Measurements from ENCODE around the gene FRAS1. TPM values are rescaled to one million over a fixed set of nuclear protein-coding genes. Genes with fewer than 3 reads are reported as not detected.

The FRAS1 gene
- total and polyA plus RNA-seq, 2 of the 8 experiments (the other 6 are each of a cell fraction or from before 2014, with no cell fraction given), result 38.5 to 109 TPM

- no peak for FAIRE-seq
- no peak overlapping the region for H3K4me3 ChIP-seq (ENCODE audit: extremely low read depth in 1 of 4, insufficient read depth in 2 of 4, low read depth in 3 of 4, low read length in 4 of 4)
- H3K9me3 ChIP-seq (ENCODE audit: insufficient read depth in 2 of 2, low read depth in 1 of 2, low read length in 1 of 2), result no peaks in the 10 kb centered on the region
- H3K27ac ChIP-seq (ENCODE audit: low read depth, low read length), result no peak overlapping the region
- H3K4me1 ChIP-seq (replicated peaks in 1 of 4; ENCODE audit: control insufficient read depth in 3 of 4, insufficient read depth in 4 of 4, low read length in 3 of 4), result peaks cover 0 to 3% (median 0%) of the 10 kb centered on the region in 4 experiments; a peak in 1 of 7 replicates
- no peak overlapping the region for H4K8ac ChIP-seq (ENCODE audit: extremely low read depth, insufficient read depth, low read length)
- H4K5ac ChIP-seq (ENCODE audit: insufficient read length, low read depth, low read length), result no peak overlapping the region
- no peak overlapping the region for H2BK15ac ChIP-seq (ENCODE audit: low read length)
- H3K79me1 ChIP-seq (ENCODE audit: low read depth, low read length), result no peaks in the 10 kb centered on the region
- no peaks in the 10 kb centered on the region for H3K23me2 ChIP-seq (ENCODE audit: low read depth, low read length)
- H2BK12ac ChIP-seq (ENCODE audit: low read depth, low read length), result no peak overlapping the region
- no peak overlapping the region for H2BK120ac ChIP-seq (replicated peaks; ENCODE audit: low read depth, low read length)
- no peak for TF ChIP-seq MAX (IDR thresholded peaks at IDR 0.05)
- TF ChIP-seq CHD1 (IDR thresholded peaks at IDR 0.05; ENCODE audit: low read depth, low read length), result no peak
- no peak for TF ChIP-seq GABPA (IDR thresholded peaks at IDR 0.05; ENCODE audit: borderline replicate concordance, insufficient read depth, low read length)
- no peak for TF ChIP-seq SP4 (IDR thresholded peaks at IDR 0.05; ENCODE audit: low read length)
- TF ChIP-seq, protein P1, sequence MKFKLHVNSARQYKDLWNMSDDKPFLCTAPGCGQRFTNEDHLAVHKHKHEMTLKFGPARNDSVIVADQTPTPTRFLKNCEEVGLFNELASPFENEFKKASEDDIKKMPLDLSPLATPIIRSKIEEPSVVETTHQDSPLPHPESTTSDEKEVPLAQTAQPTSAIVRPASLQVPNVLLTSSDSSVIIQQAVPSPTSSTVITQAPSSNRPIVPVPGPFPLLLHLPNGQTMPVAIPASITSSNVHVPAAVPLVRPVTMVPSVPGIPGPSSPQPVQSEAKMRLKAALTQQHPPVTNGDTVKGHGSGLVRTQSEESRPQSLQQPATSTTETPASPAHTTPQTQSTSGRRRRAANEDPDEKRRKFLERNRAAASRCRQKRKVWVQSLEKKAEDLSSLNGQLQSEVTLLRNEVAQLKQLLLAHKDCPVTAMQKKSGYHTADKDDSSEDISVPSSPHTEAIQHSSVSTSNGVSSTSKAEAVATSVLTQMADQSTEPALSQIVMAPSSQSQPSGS (IDR thresholded peaks at IDR 0.05; ENCODE audit: low read length), result no peak
- no peak for TF ChIP-seq SP1 (IDR thresholded peaks at IDR 0.05; ENCODE audit: low read depth, low read length)
- WGBS, 2 experiments (ENCODE audit: extremely low coverage in 1 of 2, insufficient coverage in 1 of 2, insufficient read length in 1 of 2, insufficient replicate concordance in 2 of 2, low coverage in 1 of 2, low lambda C conversion rate in 2 of 2, missing lambda C conversion rate in 1 of 2), result 79% methylated on average over 1 of the region's 1 CpG; no CpG with 5 or more reads in 1 of the 2 experiments
- no peak overlapping the region for H3K4me2 ChIP-seq (ENCODE audit: insufficient read depth in 1 of 2, low read depth in 2 of 2, low read length in 2 of 2)
- no peaks in the 10 kb centered on the region for H3K79me2 ChIP-seq (ENCODE audit: control insufficient read depth in 1 of 2, insufficient read depth in 2 of 2, low read length in 2 of 2)
- no peaks in the 10 kb centered on the region for H3K36me3 ChIP-seq (ENCODE audit: control insufficient read depth in 2 of 4, insufficient read depth in 4 of 4, low read length in 3 of 4)
- H2BK5ac ChIP-seq (ENCODE audit: low read depth, low read length), result no peak overlapping the region
- H3K27me3 ChIP-seq (replicated peaks in 1 of 4; ENCODE audit: control insufficient read depth in 3 of 4, extremely low read depth in 1 of 4, insufficient read depth in 3 of 4, low read length in 3 of 4), result no peaks in the 10 kb centered on the region
- H3K18ac ChIP-seq (ENCODE audit: extremely low read depth, low read length), result no peak overlapping the region
- no peak overlapping the region for H4K91ac ChIP-seq (replicated peaks; ENCODE audit: insufficient read length, low read length)
- no peak overlapping the region for H3K23ac ChIP-seq (ENCODE audit: insufficient read length)
- no peak overlapping the region for H3K4ac ChIP-seq (replicated peaks; ENCODE audit: insufficient read length, low read depth, low read length)
- ChIA-PET CTCF (ENCODE audit: partially characterized antibody) (interaction anchor here (0.6 to 3.4 kb wide), 3 partner anchors 28 to 284 kb away, joined by 3 to 13 read pairs (median 3); no protein-coding TSS in a partner anchor), POLR2A (ENCODE audit: partially characterized antibody) (no interaction called here)
- H3K14ac ChIP-seq (ENCODE audit: insufficient read length), result no peak overlapping the region
- H3K9ac ChIP-seq (replicated peaks in 1 of 4; ENCODE audit: extremely low read depth in 1 of 4, low read depth in 3 of 4, low read length in 3 of 4), result no peak overlapping the region
- no peak overlapping the region for H3K56ac ChIP-seq (replicated peaks; ENCODE audit: insufficient read length, low read depth, low read length)
- no peak overlapping the region for H2AFZ ChIP-seq (ENCODE audit: low read length)
- no peaks in the 10 kb centered on the region for H4K20me1 ChIP-seq (replicated peaks in 1 of 2; ENCODE audit: control insufficient read depth in 1 of 2, insufficient read depth in 2 of 2, low read length in 2 of 2)
- DNase-seq (ENCODE audit: low read depth in 1 of 2, low spot score in 2 of 2), result no peak
- no peak overlapping the region for H2AK5ac ChIP-seq (ENCODE audit: low read depth, low read length)
- no peak overlapping the region for H2BK20ac ChIP-seq (ENCODE audit: low read length)
Measured at GRCh38 chr4:78024085-78024484, 33.0 kb upstream of the FRAS1 start.

All from H1 (cell line).